GM19372 (cell line): ENCODE data around the gene DNAJC18.
A peak's percentile ranks its signal among the peaks of the same experiment; 100 is the strongest.
"Not testable (repeated sequence)": the region's sequence is repeated elsewhere in the genome, so short reads cannot be mapped to it uniquely, and the experiment has no call there.

Source experiments
- ATAC-seq: cut with Tn5 transposase; IDR thresholded peaks from one replicate; pipeline ENCODE4 v1.9.1; 2021; ENCODE audit warnings: mild to moderate bottlenecking, low read depth, moderate library complexity; ENCODE audit not compliant: unreplicated experiment

The DNAJC18 gene

DNA sequence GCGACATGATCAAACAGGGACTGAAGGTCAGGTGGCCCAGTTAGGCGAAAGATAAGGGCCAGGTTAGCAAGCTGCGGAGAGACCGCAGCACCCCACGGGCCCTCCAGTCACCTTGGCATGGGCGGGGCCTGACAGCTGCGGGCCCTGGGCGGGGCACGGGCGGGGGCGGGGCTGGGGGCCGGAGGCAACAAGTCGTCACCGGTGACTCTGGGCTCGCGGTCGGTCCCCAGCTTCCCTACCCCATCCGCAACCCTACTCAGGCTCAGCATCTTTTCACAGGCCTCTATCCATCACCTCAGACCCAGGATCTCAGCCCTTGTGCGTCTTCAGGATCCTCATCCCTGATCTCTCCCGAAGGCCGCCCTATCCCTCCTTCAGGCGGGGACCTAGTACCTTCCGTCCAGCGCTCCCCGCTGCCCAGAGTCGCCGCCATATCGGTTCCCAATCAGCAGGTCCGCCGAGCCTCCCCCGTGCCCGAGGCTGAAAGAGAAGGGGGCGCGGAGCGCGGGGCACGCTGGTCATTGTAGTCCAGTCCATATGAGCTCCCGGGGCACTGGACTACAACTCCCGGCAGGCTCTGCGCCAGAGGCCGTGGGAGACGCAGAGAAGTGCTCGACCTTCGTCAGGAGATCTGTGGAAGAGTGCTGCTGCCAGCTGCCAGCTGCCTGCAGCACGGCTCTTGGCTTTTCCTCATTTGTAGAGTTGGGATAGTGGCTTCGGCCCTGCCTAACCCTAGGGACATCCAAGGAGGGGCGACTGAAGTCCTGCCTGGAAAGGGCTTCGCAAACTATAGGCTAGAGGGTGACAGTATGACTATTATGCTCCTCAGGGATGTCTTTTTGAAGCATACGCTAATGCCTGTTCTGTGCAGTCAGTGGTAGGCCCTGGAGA, at the start of gene DNAJC18:
Gene DNAJC18 (minus strand): TSS at position 513 of the 891 bp plus-strand sequence. CDS start 80 bp downstream, at position 433.
- peak; percentile 88 for ATAC-seq

DNA sequence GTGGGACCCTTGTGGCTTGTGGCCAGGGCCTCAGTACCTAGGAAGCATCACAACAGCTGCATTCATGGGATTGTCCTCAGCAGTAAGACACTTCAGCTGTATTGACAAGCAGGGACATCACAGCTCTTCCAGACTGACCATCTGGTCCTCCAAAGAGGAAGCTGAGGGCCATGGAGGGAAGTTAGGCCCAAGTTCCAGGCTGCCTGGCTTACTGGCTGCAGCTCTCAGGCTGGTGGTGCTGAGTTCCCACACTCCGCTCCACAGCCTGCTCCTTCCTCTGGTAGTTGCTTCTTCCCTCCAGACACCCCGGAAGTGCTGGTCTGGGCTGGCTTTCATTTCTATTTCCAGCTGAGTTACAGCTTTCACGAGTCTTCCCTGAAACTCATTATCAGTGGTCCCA, 48.9 kb upstream of the DNAJC18 start:
- ATAC-seq, result no peak

DNA sequence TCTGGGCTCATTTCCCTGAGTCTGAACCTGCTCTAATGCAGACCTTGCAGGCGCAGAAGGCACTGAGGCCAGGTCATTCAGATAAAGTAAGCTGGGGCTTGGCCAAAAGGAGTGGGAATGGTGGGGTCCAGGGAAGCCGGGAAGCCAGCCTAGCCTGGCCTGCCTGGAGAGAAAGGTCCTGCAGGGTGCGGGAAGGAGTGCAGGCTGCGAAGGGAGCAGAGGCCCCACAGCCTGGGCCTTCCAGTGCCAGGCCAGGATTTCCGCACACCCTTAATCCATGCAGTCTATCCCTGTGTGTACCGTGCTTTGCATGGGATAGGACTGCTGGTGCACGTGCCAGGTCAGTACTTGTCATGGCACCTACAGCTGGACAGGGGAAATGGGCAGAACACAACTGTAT, 46.9 kb upstream of the DNAJC18 start:
- ATAC-seq, result no peak

DNA sequence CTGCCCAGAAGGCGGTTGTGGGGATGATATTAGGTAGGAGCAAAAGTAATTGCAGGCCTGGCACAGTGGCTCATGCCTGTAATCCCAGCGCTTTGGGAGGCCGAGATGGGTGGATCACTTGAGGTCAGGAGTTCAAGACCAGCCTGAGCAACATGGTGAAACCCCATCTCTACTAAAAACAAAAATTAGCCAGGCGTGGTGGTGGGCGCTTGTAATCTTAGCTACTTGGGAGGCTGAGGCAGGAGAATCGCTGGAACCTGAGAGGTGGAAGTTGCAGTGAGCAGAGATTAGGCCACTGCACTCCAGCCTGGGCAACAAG, 43.5 kb upstream of the DNAJC18 start:
- ATAC-seq, result not testable (repeated sequence)

DNA sequence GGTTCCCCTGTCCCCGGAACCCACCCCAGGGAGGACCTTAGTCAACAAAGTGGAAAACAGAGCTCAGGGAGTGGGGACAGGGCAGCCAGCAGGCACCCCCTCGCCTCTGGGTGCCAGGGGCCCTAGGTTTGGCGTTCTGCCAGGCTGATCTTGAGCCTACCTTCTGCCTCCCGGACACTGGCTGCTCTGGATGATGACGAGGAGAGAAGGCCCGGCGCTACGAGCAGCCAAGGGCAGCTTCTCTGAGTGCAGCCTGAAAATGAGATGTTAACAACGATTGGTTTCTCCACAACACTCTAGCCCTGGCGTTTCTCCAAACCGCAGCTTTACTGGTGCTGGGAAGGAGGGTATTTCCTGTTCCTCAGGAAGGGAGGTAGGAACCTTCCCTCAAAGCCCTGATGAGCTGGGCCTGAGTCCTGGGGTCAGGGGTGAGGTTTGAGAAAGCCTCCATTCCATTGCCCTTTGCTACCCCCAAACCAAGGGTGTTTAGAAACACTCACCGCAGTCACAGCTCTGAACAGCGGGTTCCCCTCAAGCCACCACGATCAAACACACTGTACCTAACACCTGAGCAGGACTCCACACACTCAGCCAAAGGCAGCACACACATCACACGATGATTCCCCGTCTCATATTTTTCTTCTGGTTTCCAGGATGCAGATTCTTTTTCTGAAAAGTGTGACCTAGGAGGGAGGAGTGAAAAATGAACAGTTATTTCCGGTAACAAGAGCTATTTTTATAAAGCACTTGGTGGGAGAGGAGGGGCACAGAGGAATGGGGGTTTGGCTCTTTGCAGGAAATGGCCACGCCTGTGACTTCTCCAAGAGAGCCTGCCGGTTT, 42.9 kb upstream of the DNAJC18 start, which contains the start of gene STING1:
Gene STING1 (minus strand): TSS at position 709 of the 840 bp plus-strand sequence. CDS start 1,054 bp downstream, outside the sequence.
- ATAC-seq, result no peak

DNA sequence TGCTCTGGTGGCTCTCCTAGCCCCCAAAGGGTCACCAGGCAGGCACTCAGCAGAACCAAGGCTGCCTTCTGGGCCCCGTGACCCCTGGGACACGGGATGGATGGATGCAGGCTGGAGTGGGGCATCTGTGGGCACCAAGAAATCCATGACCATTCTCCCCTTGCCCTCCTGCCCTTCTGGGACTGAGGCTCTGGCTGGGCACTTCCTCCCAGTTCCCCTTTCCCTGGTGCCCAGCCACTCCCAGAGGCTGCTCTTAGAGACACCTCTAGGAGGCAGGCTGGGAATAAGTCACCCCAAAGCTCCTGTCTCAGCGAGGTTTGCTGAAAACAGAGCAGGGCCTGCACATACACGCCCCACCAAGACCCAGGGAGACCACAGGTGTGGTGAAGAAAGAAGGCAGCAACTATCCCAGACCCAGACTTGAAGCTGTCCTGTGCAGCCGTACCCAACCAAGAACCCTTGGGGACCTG, 42.3 kb upstream of the DNAJC18 start:
- no peak for ATAC-seq

DNA sequence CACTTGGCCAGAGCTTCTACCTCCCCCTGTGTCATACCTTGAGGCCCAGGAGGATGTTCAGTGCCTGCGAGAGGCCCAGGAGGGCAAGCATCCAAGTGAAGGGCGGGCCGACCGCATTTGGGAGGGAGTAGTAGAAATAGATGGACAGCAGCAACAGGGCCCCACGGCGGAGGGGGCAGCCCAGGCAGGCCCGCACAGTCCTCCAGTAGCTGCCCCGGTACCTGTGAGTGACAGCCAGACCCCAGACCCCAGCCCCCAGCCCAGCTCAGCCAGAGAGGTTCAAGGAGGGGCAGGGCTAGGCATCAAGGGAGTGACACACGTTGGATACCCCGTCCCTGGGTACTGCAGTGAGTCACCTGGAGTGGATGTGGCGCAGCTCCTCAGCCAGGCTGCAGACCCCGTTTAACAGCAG, 41.8 kb upstream of the DNAJC18 start:
- no peak for ATAC-seq

DNA sequence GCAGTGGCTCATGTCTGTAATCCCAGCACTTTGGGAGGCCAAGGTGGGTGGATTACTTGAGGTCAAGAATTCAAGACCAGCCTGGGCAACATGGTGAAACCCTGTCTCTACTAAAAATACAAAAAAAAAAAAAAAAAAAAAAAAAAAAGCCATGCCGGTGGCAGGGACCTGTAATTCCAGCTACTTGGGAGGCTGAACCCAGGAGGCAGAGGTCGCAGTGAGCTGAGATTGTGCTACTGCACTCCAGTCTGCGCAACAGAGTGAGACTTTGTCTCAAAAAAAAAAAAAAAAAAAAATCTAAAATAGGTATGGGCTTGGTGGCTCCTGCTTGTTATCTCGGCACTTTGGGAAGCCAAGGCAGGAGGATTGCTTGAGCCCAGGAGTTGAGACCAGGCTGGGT, 40.4 kb upstream of the DNAJC18 start:
- not testable (repeated sequence) for ATAC-seq

DNA sequence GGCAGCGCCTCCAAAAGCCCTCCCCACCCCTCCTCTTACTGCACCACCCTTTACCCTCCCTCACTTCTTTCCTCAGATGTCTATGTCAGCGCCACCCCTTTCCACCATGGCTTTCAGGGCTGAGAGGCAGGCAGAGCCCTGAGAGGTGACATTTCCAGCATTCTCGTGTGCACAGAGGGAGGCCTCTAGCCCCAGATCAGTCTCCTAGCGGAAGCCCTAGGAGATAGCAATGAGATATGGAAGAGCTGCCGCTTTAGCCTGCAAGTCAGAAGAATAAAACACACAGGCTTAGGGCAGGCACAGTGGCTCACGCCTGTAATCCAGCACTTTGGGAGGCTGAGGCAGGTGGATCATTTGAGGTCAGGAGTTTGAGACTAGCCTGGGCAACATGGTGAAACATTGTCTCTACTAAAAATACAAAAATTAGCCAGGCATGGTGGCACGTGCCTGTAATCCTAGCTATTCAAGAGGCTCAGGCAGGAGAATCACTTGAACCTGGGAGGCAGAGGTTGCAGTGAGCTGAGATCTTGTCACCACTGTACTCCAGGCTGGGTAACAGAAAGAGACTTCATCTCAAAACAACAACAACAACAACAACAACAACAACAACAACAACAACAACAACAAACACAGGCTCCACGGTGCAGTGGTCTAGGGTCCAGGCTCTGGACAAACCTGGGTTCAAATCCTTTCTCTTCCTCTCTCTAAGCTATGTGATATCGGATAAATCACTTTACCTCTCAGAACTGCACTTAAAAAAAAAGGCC, 39.5 kb upstream of the DNAJC18 start:
- ATAC-seq, result not testable (repeated sequence)

DNA sequence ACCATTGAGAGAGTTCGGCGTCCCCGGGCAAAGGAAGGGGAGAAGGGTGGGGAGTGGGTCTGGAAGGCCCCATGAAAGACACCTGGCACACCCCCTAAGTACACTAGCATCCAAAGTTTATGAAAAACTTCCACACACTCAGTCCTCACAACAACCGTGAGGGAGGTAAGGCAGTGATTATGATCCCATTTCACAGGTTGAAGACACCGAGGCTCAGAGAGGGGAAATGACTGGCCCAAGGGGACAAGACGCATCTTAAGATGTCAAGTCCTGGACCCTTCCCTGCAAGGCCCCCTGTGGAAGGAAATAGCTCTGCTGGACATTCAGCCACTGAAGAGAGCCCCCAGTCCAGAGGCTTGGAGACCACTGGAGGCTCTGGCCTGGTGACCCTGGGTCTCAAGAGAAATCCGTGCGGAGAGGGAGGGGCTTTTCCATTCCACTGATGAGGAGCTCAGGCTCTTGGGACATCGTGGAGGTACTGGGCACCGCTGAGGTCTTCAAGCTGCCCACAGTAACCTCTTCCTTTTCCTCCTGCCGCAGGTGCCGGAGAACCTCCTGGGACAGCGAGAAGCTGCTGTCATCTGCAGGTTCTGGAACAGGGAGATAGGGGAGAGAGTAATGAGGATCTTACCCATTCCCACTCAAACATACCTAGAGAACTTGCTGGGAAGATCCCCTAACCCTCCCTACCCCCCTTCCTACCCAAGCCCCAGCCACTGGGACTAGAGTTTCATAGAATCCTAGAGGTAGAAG, 36.7 kb upstream of the DNAJC18 start:
- no peak for ATAC-seq

DNA sequence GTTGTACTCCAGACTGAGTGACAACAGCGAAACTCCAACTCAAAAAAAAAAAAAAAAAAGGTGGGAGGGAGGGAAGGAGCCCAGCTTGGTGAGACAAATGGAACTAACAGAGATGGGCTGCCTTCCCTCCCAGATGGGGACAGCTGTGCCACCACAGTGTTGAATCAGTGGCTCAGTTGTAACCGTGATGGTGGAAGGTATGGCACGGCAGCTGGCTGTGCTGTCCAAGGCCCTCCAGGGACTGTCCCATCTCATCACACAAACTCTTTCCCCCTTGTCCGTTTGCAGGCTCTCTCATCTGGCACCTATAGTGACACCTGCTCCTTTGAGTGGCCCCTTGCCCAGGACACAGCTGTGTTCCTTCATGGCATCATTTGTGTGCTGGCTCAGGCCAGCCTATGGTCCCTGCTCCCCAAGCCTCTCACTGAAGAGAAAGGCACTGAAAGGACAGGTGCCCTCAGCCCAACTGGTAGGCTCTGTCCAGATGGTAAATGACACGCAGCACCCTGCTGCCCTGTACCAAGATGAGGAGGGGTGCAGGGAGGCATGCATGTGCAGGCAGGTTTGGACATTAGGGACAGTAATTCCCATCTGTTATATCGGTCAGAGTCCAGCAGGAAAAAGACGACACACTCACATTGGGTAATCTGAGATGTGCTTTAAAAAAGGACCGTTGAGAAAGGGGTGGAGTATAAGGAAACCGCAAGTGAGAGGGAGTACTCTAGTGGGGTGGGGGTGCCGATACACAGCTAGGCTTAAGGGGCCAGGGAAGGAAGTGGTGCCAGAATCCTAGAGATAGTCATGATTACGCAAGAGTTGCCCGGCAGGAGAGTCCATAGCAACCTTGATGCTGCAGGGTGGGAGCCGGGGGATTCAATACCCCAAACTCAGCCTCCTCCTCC, 35.8 kb upstream of the DNAJC18 start:
- ATAC-seq, result no peak

DNA sequence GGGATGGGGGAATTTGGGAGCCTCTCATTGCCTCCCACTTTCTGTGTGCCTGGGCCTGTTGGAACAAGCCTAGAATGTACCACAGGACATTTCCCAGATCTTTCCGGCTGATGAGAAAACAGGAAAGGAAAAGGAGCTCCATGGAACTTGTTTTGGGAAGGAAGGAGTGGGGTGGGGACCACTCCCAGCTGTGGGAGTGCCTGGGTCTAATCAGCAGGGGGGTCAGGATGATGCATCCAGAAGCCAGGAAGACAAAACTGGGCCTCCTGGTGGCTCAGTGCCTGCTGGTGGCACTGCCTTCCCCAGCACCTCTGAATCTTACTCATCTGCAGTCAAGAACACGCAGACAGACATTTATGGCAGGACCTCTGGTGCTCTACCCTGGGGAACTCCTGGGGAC, 34.2 kb upstream of the DNAJC18 start:
- no peak for ATAC-seq

DNA sequence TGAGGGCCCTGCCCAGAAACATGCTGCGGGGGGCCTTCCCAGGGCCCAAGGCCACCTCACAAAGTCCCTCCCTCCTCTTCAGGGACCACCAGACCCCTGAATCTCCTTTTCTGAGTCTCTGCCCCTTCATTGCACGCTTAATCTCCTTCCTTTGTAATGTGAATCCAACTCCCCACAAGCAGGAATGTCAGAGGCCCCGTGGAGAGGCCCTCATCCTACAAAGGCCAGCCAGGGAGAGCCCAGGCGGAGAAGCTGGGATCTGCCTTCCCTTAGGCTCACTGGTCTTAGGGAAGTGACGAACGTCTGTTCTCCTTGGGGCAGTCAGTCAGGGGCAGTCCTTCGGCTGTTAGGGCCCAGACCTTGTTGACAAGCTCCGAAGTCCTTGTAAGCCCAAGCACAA, 33.8 kb upstream of the DNAJC18 start:
- ATAC-seq, result no peak

DNA sequence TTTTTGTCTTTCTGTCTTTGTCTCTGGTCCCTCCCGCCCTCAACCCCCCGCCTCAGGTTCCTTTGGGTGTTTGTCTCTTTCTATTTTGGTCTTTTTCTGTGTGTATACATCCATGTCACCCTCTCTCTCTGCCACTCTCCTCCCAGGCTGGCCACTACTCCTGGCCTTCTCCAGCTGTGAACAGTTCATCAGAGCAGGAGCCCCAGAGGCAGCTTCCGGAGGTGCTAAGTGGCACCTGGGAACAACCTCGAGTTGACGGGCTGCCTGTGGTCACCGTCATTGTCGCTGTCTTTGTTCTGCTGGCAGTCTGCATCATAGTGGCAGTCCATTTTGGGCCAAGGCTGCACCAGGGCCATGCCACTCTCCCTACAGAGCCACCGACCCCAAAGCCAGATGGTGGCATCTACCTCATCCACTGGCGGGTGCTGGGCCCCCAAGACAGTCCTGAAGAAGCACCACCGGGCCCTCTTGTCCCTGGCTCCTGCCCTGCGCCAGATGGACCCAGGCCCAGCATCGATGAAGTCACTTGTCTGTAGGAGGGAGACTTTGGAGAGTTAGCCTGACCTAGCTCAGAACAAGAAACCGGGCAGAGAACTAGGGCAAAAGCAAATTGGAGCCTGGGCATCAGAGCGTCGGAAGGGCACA, 33.2 kb upstream of the DNAJC18 start:
- ATAC-seq, result no peak

DNA sequence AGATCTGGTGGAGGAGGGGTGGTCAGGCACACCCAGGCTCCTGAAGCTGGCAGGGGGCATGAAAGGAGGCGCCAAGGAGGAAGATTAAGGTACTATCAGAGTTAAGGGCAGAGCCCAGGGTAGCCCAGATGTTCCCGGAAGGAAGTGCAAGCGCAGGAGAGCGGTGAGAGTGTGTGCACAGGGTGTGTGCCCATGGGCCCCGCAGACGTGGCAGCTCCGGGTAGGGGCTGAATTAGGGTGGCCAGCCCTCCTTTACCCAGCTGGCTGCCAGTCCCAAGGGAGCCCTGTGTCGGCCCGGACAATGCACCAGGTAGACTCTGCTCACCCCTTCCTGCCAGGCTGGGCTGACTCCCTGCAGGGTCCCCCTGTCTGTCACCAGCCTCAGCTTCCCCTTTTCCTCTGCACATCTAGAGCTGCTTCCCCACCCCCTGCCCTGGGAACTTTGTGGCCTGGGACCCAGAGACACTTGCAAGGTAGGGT, 31.5 kb upstream of the DNAJC18 start, which contains the start of gene SMIM33:
Gene SMIM33 (plus strand): TSS at position 184 of the 480 bp plus-strand sequence. CDS start 118 bp downstream, at position 302.
- no peak for ATAC-seq

DNA sequence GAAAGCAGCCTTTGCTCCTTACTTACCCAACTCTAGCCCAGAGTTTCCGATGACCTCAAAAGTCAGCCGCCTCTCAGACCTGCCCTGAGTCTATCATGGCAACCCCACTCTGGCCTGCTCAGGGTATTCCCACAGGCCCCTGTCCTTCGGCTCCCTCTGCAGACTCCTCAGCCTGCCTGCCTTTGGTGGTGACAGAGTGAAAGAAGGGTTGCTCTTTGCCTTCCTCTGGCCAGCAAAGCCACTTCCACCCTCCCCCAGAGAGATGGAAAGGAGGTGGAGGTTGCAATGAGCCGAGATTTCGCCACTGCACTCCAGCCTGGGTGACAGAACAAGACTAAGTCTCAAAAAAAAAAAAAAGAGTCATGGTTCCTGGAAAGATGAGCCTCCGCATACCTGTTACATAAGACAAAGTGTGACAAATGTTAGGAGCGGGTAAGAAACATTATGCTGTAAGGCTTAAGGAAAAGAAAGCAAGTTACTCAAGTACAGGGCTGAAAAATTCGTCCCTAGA, 29.2 kb upstream of the DNAJC18 start:
- no peak for ATAC-seq

DNA sequence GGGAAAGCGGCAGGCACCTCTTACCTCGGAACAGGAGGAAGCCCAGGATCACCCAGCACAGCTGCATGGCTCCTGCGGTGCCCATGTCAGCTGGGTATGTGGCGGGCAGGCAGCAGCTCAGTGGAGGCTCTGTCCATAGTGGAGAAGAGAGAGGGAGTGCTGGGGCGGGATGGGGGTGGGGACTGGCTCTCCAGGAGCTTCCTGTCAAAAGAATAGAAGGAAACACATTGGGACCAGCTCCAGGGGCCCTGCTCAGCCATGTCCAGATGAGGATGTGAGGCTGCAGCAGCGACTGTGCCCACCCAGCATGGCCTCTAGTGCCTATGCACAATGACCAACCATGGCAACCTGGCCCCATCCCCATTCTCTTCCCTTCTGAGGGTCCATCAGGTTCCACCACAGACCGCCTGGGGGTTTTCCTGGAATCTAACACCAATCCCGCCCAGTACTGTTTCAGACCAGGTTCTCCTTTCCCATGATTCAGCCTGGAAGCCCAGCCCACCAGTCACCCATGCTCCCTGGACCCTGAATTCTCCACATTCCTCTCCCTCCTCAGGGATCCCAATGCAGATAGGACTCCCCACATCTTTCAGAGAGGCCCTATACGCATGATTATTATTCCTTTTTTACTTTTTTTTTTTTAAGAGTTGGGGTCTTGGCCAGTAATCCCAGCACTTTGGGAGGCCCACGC, 23.4 kb upstream of the DNAJC18 start, which contains the start of gene ECSCR:
Gene ECSCR (minus strand): TSS at position 158 of the 691 bp plus-strand sequence. CDS start 73 bp downstream, at position 85.
- ATAC-seq, result no peak
